SK-N-SH (cell line): ENCODE measurements around the gene PTPRK. TPM values are rescaled to one million over a fixed set of nuclear protein-coding genes. Genes with fewer than 3 reads are reported as not detected.
A peak's percentile ranks its signal among the peaks of the same experiment; 100 is the strongest.
"Not testable (repeated sequence)": the region's sequence is repeated elsewhere in the genome, so short reads cannot be mapped to it uniquely, and the experiment has no call there.

Experiments
- CTCF ChIA-PET: fragments of 300-600, 350-600 bp; formaldehyde crosslinking; extraction: SDS; loops from one replicate; lab custom pipeline; 2021; lab: Yijun Ruan, JAX
- POLR2A ChIA-PET: fragments of 350-600 bp; sonication (Branson Sonifier 250); formaldehyde crosslinking; extraction: SDS; loops from one replicate; lab custom pipeline; 2020; ENCODE audit warnings: antibody characterized with exemption, inconsistent platforms; lab: Yijun Ruan, JAX
- DNase-seq: peaks from one replicate; pipeline ENCODE4 v3.0.0; 2012
- H2AFZ ChIP-seq: fragments of 200-600 bp; sonication (generic); 2 replicates; pipeline ENCODE4 v1.8.1; 2016; ENCODE audit warnings: antibody characterized with exemption, mild to moderate bottlenecking, low read depth
- H3F3A ChIP-seq: fragments of 200-600 bp; sonication (generic); replicated peaks from 2 replicates; pipeline ENCODE3; 2016; ENCODE audit warnings: antibody characterized with exemption, mild to moderate bottlenecking; ENCODE audit not compliant: insufficient read depth
- H3K27ac ChIP-seq, 2 experiments: fragments of 200-500 bp in 1 of 2; fragments of 200-600 bp in 1 of 2; sonication (Bioruptor generic) in 1 of 2; sonication (generic), shearing (Covaris generic) in 1 of 2; 2 replicates each; pipeline versions ENCODE4 v1.5.1 to v1.6.1; 2014 to 2016; ENCODE audit warnings: low read depth in 2 of 2, inconsistent platforms in 1 of 2, low read length in 1 of 2, mild to moderate bottlenecking in 1 of 2, mixed read lengths in 1 of 2
- H3K27me3 ChIP-seq: fragments of 200-600 bp; sonication (generic), shearing (Covaris generic); 2 replicates; pipeline ENCODE4 v1.6.1; 2016; ENCODE audit warnings: mixed run types; ENCODE audit not compliant: insufficient read depth
- H3K36me3 ChIP-seq, 2 experiments: fragments of 200-500 bp in 1 of 2; fragments of 200-600 bp in 1 of 2; sonication (Bioruptor generic) in 1 of 2; sonication (generic) in 1 of 2; replicated peaks in 1 of 2; 2 replicates each; pipeline versions ENCODE3 to v1.5.1; 2014 to 2016; ENCODE audit warnings: low read length in 1 of 2, mild to moderate bottlenecking in 1 of 2; ENCODE audit not compliant: insufficient read depth in 2 of 2, control insufficient read depth in 1 of 2
- H3K4me1 ChIP-seq, 2 experiments: fragments of 200-500 bp in 1 of 2; fragments of 200-600 bp in 1 of 2; sonication (Bioruptor generic) in 1 of 2; sonication (generic), shearing (Covaris generic) in 1 of 2; 2 replicates each; pipeline versions ENCODE4 v1.5.1 to v1.6.1; 2014 to 2016; ENCODE audit warnings: low read depth in 1 of 2, low read length in 1 of 2, mixed run types in 1 of 2; ENCODE audit not compliant: insufficient read depth in 2 of 2, control insufficient read depth in 1 of 2
- H3K4me2 ChIP-seq: fragments of 200-600 bp; sonication (generic), shearing (Covaris generic); 2 replicates; pipeline ENCODE4 v1.6.1; 2017; ENCODE audit warnings: mixed run types
- H3K4me3 ChIP-seq, 2 experiments: fragments of 200-500 bp in 1 of 2; fragments of 200-600 bp in 1 of 2; sonication (Bioruptor generic) in 1 of 2; sonication (generic), shearing (Covaris generic) in 1 of 2; 2 replicates each; pipeline versions ENCODE4 v1.5.1 to v1.8.1; 2014 to 2016; ENCODE audit warnings: low read depth in 2 of 2, inconsistent platforms in 1 of 2, low read length in 1 of 2, mild to moderate bottlenecking in 1 of 2, mixed read lengths in 1 of 2, moderate library complexity in 1 of 2
- H3K79me2 ChIP-seq: fragments of 200-600 bp; sonication (generic); 2 replicates; pipeline ENCODE4 v1.8.1; 2017; ENCODE audit warnings: mild to moderate bottlenecking; ENCODE audit not compliant: insufficient read depth
- H3K9ac ChIP-seq: fragments of 200-600 bp; sonication (generic); 2 replicates; pipeline ENCODE4 v1.6.1; 2017; ENCODE audit warnings: mixed run types
- H3K9me2 ChIP-seq: fragments of 200-600 bp; sonication (generic); 2 replicates; pipeline ENCODE4 v1.6.1; 2017; ENCODE audit warnings: mixed run types
- H3K9me3 ChIP-seq: fragments of 200-600 bp; sonication (generic); 2 replicates; pipeline ENCODE4 v1.6.1; 2017; ENCODE audit warnings: mixed run types, mild to moderate bottlenecking, moderate library complexity
- H4K20me1 ChIP-seq: fragments of 200-600 bp; sonication (generic); 2 replicates; pipeline ENCODE4 v1.6.1; 2017; ENCODE audit warnings: mild to moderate bottlenecking, mixed run types; ENCODE audit not compliant: insufficient read depth
- CHD2 ChIP-seq: fragments of 150-350 bp; IDR thresholded peaks from 2 replicates; pipeline ENCODE4 v1.6.1; 2018; ENCODE audit warnings: low read length; ENCODE audit not compliant: partially characterized antibody
- JUND ChIP-seq: IDR thresholded peaks from 2 replicates; pipeline ENCODE4 v1.4.0; 2012
- MXI1 ChIP-seq: IDR thresholded peaks from 2 replicates; pipeline ENCODE4 v1.6.1; 2012; ENCODE audit warnings: mild to moderate bottlenecking, low read depth, low read length, improper control_type of control experiment
- RFX5 ChIP-seq: IDR thresholded peaks from 2 replicates; pipeline ENCODE4 v1.6.1; 2012; ENCODE audit warnings: mild to moderate bottlenecking, improper control_type of control experiment, low read length
- TCF12 ChIP-seq: IDR thresholded peaks from 2 replicates; pipeline ENCODE4 v1.4.0; 2012
- WGBS: methylation state at CpG from one replicate; pipeline ENCODE4 v1.1.6; 2017; ENCODE audit warnings: low lambda C conversion rate; 5-methylcytosine and 5-hydroxymethylcytosine counted together
- polyA plus RNA-seq, 3 experiments: library from polyadenylated mRNA; depleted of rRNA; stranded (reverse); fragments of >200 nt; gene quantifications; 2 replicates each; pipeline ENCODE4 v1.2.3, GENCODE V29; 2012
- TF ChIP-seq, protein P1 (sequence below): fragments of 150-350 bp; IDR thresholded peaks from 2 replicates; pipeline ENCODE4 v1.6.1; 2017; ENCODE audit warnings: antibody characterized with exemption, low read length, low read depth, borderline replicate concordance
- TF ChIP-seq, protein P2 (sequence below): fragments of 200-600 bp; sonication (generic); IDR thresholded peaks from 2 replicates; pipeline ENCODE4 v1.6.1; 2017; ENCODE audit warnings: antibody characterized with exemption, mild to moderate bottlenecking, moderate library complexity
- TF ChIP-seq, protein P3 (sequence below): IDR thresholded peaks from 2 replicates; pipeline ENCODE4 v1.4.0; 2012; ENCODE audit warnings: low read depth, borderline replicate concordance
- TF ChIP-seq, protein P4 (sequence below): IDR thresholded peaks from 2 replicates; pipeline ENCODE4 v1.4.0; 2012; ENCODE audit warnings: low read depth, borderline replicate concordance

PTPRK gene
- polyA plus RNA-seq, 1 of the 3 experiments (the other 2 are of a cell fraction), result 9.5 TPM

DNA sequence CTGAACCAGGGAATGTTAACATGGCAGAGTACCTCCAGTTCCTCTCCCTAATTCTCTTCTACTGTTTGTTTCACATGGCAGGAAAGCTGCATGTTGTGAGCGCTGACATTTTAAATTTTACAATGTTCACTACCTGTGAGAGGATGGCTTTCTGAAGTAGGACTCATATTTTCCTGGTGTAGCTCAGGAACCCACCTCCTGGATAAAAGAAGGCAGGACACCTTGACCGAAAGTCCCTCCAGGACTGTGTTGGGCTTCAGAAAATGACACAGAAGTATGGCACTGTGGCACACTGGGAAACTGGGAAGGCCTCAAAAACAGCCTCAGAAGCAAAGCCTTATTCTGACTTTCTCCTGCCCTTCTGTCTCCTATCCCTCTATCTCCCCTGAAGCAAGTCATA, 33.3 kb downstream of the PTPRK start:
- CTCF ChIA-PET, result interaction anchor here (0.9 kb wide), 1 partner anchor 169 kb away, joined by 3 read pairs; no protein-coding TSS in a partner anchor
- no peaks in the 10 kb centered on the region for H3K9me2 ChIP-seq
- POLR2A ChIA-PET, result no interaction called here
- H3K9me3 ChIP-seq, result no peaks in the 10 kb centered on the region
- no peak overlapping the region for H2AFZ ChIP-seq
- H3F3A ChIP-seq, result peaks cover 8% of the 10 kb centered on the region
- H3K4me3 ChIP-seq, result no peak overlapping the region
- H3K36me3 ChIP-seq, result no peaks in the 10 kb centered on the region
- peaks cover 0 to 38% of the 10 kb centered on the region in 2 experiments; a peak in 2 of 4 replicates for H3K4me1 ChIP-seq
- 93% methylated on average over 2 of the region's 2 CpGs for whole genome bisulfite sequencing
- TF ChIP-seq JUND (no peak), MXI1 (no peak)
- TF ChIP-seq, protein P1, sequence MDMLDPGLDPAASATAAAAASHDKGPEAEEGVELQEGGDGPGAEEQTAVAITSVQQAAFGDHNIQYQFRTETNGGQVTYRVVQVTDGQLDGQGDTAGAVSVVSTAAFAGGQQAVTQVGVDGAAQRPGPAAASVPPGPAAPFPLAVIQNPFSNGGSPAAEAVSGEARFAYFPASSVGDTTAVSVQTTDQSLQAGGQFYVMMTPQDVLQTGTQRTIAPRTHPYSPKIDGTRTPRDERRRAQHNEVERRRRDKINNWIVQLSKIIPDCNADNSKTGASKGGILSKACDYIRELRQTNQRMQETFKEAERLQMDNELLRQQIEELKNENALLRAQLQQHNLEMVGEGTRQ, result no peak
- TF ChIP-seq, protein P2, sequence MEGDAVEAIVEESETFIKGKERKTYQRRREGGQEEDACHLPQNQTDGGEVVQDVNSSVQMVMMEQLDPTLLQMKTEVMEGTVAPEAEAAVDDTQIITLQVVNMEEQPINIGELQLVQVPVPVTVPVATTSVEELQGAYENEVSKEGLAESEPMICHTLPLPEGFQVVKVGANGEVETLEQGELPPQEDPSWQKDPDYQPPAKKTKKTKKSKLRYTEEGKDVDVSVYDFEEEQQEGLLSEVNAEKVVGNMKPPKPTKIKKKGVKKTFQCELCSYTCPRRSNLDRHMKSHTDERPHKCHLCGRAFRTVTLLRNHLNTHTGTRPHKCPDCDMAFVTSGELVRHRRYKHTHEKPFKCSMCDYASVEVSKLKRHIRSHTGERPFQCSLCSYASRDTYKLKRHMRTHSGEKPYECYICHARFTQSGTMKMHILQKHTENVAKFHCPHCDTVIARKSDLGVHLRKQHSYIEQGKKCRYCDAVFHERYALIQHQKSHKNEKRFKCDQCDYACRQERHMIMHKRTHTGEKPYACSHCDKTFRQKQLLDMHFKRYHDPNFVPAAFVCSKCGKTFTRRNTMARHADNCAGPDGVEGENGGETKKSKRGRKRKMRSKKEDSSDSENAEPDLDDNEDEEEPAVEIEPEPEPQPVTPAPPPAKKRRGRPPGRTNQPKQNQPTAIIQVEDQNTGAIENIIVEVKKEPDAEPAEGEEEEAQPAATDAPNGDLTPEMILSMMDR, result peak; percentile 48
- peaks cover 34% of the 10 kb centered on the region; the same call in 1 of the 2 replicates for H3K79me2 ChIP-seq
- no peak overlapping the region for H3K9ac ChIP-seq
- H3K27ac ChIP-seq, result no peak overlapping the region
- H3K4me2 ChIP-seq, result no peak overlapping the region
- H3K27me3 ChIP-seq, result no peaks in the 10 kb centered on the region
- no peaks in the 10 kb centered on the region; the same call in 1 of the 2 replicates for H4K20me1 ChIP-seq
- DNase-seq, result no peak

DNA sequence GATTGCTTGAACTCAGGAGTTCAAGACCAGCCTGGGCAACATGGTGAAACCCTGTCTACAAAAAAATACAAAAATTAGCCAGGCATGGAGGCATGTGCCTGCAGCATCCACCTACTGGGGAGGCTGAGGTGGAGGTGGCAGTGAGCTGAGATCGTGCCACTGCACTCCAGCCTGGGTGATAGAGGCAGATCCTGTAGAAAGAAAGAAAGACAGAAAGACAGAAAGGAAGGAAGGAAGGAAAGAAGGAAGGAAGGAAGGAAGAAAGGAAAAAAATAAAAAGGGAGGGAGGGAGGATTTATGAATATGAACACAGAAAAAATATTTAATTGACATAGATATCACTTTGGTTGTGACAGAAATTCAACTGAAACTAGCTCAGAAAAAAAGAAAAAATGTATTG, 33.8 kb downstream of the PTPRK start:
- H2AFZ ChIP-seq, POLR2A ChIA-PET, H3K36me3 ChIP-seq, H3F3A ChIP-seq, H4K20me1 ChIP-seq, H3K27me3 ChIP-seq, H3K4me2 ChIP-seq, H3K4me3 ChIP-seq, DNase-seq, H3K27ac ChIP-seq, H3K9me3 ChIP-seq, H3K9ac ChIP-seq, H3K9me2 ChIP-seq: not testable (repeated sequence)
- CTCF ChIA-PET, result interaction anchor here (0.9 kb wide), 1 partner anchor 169 kb away, joined by 3 read pairs; no protein-coding TSS in a partner anchor
- H3K79me2 ChIP-seq, result peaks cover 32% of the 10 kb centered on the region; the same call in 1 of the 2 replicates
- H3K4me1 ChIP-seq, result peaks cover 0 to 36% of the 10 kb centered on the region in 2 experiments; a peak in 2 of 4 replicates
- WGBS, result 87% methylated on average over 1 of the region's 1 CpG

DNA sequence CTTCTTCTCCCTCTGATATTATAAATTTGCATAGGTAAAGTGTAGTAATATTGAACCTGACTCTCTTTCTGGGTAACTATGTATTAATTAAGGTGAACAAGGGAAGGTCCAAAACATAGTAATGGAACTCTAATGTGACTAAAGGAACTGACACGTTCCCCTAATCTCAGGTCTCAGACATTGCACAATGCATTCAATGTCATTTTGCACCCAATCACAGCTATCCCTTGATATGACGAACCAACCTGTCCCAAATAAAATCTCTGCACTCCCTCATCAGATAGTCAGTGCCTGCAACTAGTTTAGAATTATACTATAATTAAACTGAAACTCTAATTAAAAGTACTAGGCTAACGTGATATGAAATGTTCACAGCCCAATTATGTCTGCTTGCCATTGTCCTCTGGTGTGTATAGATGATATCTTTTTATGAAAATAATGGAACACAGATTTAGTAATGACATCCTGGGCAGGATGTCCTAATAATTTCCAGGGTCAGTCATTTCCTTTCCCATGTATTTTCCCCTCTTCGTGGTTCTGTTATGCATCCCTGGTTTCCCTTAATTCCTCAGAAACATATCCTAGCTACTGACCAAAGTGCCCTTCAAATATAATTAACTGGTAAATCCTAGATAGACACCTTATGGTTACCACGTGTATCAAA, 36.8 kb downstream of the PTPRK start:
- DNase-seq, result no peak
- CTCF ChIA-PET, result no interaction called here
- Histone ChIP-seq H3K36me3 (no peaks in the 10 kb centered on the region), H3K27ac (peak overlapping the region in 1 of 2 experiments; percentile 59; a peak in 2 of 4 replicates), H3K4me2 (no peak overlapping the region), H3K4me1 (peaks cover 0 to 27% of the 10 kb centered on the region in 2 experiments; a peak in 2 of 4 replicates), H3K4me3 (no peak overlapping the region), H3K9ac (no peak overlapping the region; the same call in 1 of the 2 replicates), H2AFZ (no peak overlapping the region), H3K79me2 (peaks cover 18% of the 10 kb centered on the region; the same call in 1 of the 2 replicates), H3K27me3 (no peaks in the 10 kb centered on the region), H4K20me1 (no peaks in the 10 kb centered on the region), H3F3A (peaks cover 5% of the 10 kb centered on the region), H3K9me2 (no peaks in the 10 kb centered on the region), H3K9me3 (no peaks in the 10 kb centered on the region)
- 49% methylated on average over 5 of the region's 5 CpGs for WGBS
- TF ChIP-seq CHD2 (no peak), RFX5 (no peak), TCF12 (no peak)
- TF ChIP-seq, protein P1, result no peak
- TF ChIP-seq, protein P3, sequence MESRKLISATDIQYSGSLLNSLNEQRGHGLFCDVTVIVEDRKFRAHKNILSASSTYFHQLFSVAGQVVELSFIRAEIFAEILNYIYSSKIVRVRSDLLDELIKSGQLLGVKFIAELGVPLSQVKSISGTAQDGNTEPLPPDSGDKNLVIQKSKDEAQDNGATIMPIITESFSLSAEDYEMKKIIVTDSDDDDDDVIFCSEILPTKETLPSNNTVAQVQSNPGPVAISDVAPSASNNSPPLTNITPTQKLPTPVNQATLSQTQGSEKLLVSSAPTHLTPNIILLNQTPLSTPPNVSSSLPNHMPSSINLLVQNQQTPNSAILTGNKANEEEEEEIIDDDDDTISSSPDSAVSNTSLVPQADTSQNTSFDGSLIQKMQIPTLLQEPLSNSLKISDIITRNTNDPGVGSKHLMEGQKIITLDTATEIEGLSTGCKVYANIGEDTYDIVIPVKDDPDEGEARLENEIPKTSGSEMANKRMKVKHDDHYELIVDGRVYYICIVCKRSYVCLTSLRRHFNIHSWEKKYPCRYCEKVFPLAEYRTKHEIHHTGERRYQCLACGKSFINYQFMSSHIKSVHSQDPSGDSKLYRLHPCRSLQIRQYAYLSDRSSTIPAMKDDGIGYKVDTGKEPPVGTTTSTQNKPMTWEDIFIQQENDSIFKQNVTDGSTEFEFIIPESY, result no peak
- TF ChIP-seq, protein P4, sequence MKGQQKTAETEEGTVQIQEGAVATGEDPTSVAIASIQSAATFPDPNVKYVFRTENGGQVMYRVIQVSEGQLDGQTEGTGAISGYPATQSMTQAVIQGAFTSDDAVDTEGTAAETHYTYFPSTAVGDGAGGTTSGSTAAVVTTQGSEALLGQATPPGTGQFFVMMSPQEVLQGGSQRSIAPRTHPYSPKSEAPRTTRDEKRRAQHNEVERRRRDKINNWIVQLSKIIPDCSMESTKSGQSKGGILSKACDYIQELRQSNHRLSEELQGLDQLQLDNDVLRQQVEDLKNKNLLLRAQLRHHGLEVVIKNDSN, result no peak
- POLR2A ChIA-PET, result no interaction called here
